Neural progenitor cell (in vitro differentiated cells): ENCODE results near the gene S100A5. TPM values are rescaled to one million over a fixed set of nuclear protein-coding genes. Genes with fewer than 3 reads are reported as not detected.
"Not testable (repeated sequence)": the region's sequence is repeated elsewhere in the genome, so short reads cannot be mapped to it uniquely, and the experiment has no call there.

Experiments used
- DNase-seq: peaks from one replicate; pipeline ENCODE4 v3.0.0-alpha.2; 2016; ENCODE audit warnings: low spot score
- H2AFZ ChIP-seq: fragments of 200-600 bp; sonication (generic); replicated peaks from 2 replicates; pipeline ENCODE4 v1.6.1; 2016; ENCODE audit warnings: antibody characterized with exemption
- H3F3A ChIP-seq: fragments of 200-600 bp; sonication (generic); 2 replicates; pipeline ENCODE4 v1.6.1; 2016; ENCODE audit warnings: antibody characterized with exemption, low read depth
- H3K27ac ChIP-seq: fragments of 200-600 bp; sonication (generic); 2 replicates; pipeline ENCODE4 v1.5.1; 2016; ENCODE audit warnings: mild to moderate bottlenecking
- H3K27me3 ChIP-seq: fragments of 200-600 bp; sonication (generic); 2 replicates; pipeline ENCODE4 v1.6.1; 2016; ENCODE audit warnings: mild to moderate bottlenecking, moderate library complexity
- H3K36me3 ChIP-seq: fragments of 200-600 bp; sonication (generic); 2 replicates; pipeline ENCODE4 v1.5.1; 2016
- H3K4me1 ChIP-seq: fragments of 200-600 bp; sonication (generic); 2 replicates; pipeline ENCODE4 v1.6.1; 2016; ENCODE audit warnings: mixed run types
- H3K4me2 ChIP-seq: fragments of 200-600 bp; sonication (generic); 2 replicates; pipeline ENCODE4 v1.6.1; 2016
- H3K4me3 ChIP-seq: fragments of 200-600 bp; sonication (generic); 2 replicates; pipeline ENCODE4 v1.5.1; 2016
- H3K79me2 ChIP-seq: fragments of 200-600 bp; sonication (generic); 2 replicates; pipeline ENCODE4 v1.6.1; 2016; ENCODE audit warnings: low read depth
- H3K9ac ChIP-seq: fragments of 200-600 bp; sonication (generic); 2 replicates; pipeline ENCODE4 v1.6.1; 2016
- H3K9me3 ChIP-seq: fragments of 200-600 bp; sonication (generic); 2 replicates; pipeline ENCODE4 v1.5.1; 2016; ENCODE audit warnings: low read depth
- H4K20me1 ChIP-seq: fragments of 200-600 bp; sonication (generic); 2 replicates; pipeline ENCODE4 v1.6.1; 2016; ENCODE audit warnings: low read depth
- H3K27ac Mint-ChIP-seq: 3 replicates; pipeline ENCODE4 v1.8.0; 2021; ENCODE audit warnings: mixed read lengths
- H3K27me3 Mint-ChIP-seq: 2 replicates; pipeline ENCODE4 v1.8.0; 2022; ENCODE audit warnings: low read depth, mild to moderate bottlenecking, inconsistent platforms, moderate library complexity, mixed read lengths; ENCODE audit not compliant: insufficient read depth
- H3K36me3 Mint-ChIP-seq: 3 replicates; pipeline ENCODE4 v1.8.0; 2021; ENCODE audit warnings: mixed read lengths
- H3K4me1 Mint-ChIP-seq: 3 replicates; pipeline ENCODE4 v1.8.0; 2021; ENCODE audit warnings: mixed read lengths
- H3K4me3 Mint-ChIP-seq: 3 replicates; pipeline ENCODE4 v1.8.0; 2021; ENCODE audit warnings: mild to moderate bottlenecking, moderate library complexity, mixed read lengths
- H3K9me3 Mint-ChIP-seq: 3 replicates; pipeline ENCODE4 v1.8.0; 2020; ENCODE audit warnings: mixed read lengths
- CTCF ChIP-seq: fragments of 200-600 bp; sonication (generic); IDR thresholded peaks from 2 replicates; pipeline ENCODE4 v1.5.1; 2017; ENCODE audit warnings: antibody characterized with exemption, mild to moderate bottlenecking
- EZH2 ChIP-seq: fragments of 200-600 bp; sonication (generic); IDR thresholded peaks from 2 replicates; pipeline ENCODE4 v1.6.1; 2017; ENCODE audit warnings: antibody characterized with exemption, mild to moderate bottlenecking, moderate library complexity
- EZH2phosphoT487 ChIP-seq: fragments of 200-600 bp; sonication (generic); IDR thresholded peaks from 2 replicates; pipeline ENCODE4 v1.6.1; 2017; ENCODE audit warnings: antibody characterized with exemption
- total RNA-seq: library from RNA; depleted of rRNA; stranded (reverse); fragments of >200 nt; gene quantifications from 2 replicates; pipeline ENCODE4 v1.2.3, GENCODE V29; 2015; ENCODE audit warnings: low replicate concordance

S100A5 gene
- total RNA-seq, 1 donor from 2014 or later: not detected

GRCh38 chr1:153525088-153525728 is 15.5 kb downstream of the S100A5 start:
- no peaks in the 10 kb centered on the region for H3K36me3 ChIP-seq
- peak overlapping the region; percentile 40 for H3K27ac Mint-ChIP-seq
- H2AFZ ChIP-seq: peak overlapping the region; percentile 93

GRCh38 chr1:153522353-153523048 is 18.2 kb downstream of the S100A5 start:
- not testable (repeated sequence) for H3K27me3 Mint-ChIP-seq, H3K9me3 ChIP-seq, DNase-seq, H3F3A ChIP-seq, H3K4me1 Mint-ChIP-seq, H3K9me3 Mint-ChIP-seq, H3K4me3 ChIP-seq, H3K79me2 ChIP-seq, H3K4me2 ChIP-seq, H3K27ac Mint-ChIP-seq, H3K36me3 ChIP-seq, H3K27ac ChIP-seq, H3K4me1 ChIP-seq, H3K27me3 ChIP-seq, H3K36me3 Mint-ChIP-seq, H4K20me1 ChIP-seq, H3K9ac ChIP-seq, H2AFZ ChIP-seq, H3K4me3 Mint-ChIP-seq

More at GRCh38 chr1:153525088-153525728, 15.5 kb downstream of the S100A5 start:
- H3K4me2 ChIP-seq: no peak overlapping the region
- Mint-ChIP-seq H3K9me3 (no peaks in the 10 kb centered on the region), H3K27me3 (peaks cover 2% of the 10 kb centered on the region), H3K4me3 (no peak overlapping the region), H3K4me1 (peaks cover 2% of the 10 kb centered on the region), H3K36me3 (no peaks in the 10 kb centered on the region)
- no peak for DNase-seq
- H3K9me3 ChIP-seq: no peaks in the 10 kb centered on the region
- no peaks in the 10 kb centered on the region for H3K27me3 ChIP-seq
- H3K4me3 ChIP-seq: no peak overlapping the region
- peaks cover 9% of the 10 kb centered on the region for H3K4me1 ChIP-seq
- H3F3A ChIP-seq: no peaks in the 10 kb centered on the region
- H3K27ac ChIP-seq: no peak overlapping the region
- TF ChIP-seq EZH2phosphoT487 (no peak), EZH2 (no peak), CTCF (no peak)
- H4K20me1 ChIP-seq: no peaks in the 10 kb centered on the region
- H3K9ac ChIP-seq: no peak overlapping the region
- H3K79me2 ChIP-seq: no peaks in the 10 kb centered on the region

GRCh38 chr1:153521808-153522207 is 18.9 kb downstream of the S100A5 start:
- not testable (repeated sequence) for H3K9ac ChIP-seq, H3K9me3 ChIP-seq, H3K27me3 Mint-ChIP-seq, H3K27ac ChIP-seq, H3F3A ChIP-seq, H3K4me1 Mint-ChIP-seq, H3K27me3 ChIP-seq, H2AFZ ChIP-seq, H3K9me3 Mint-ChIP-seq, H3K36me3 ChIP-seq, H3K4me3 Mint-ChIP-seq, H3K27ac Mint-ChIP-seq, H3K4me3 ChIP-seq, H3K4me1 ChIP-seq, H4K20me1 ChIP-seq, H3K4me2 ChIP-seq, H3K79me2 ChIP-seq, DNase-seq, H3K36me3 Mint-ChIP-seq

GRCh38 chr1:153520818-153521476 is 19.8 kb downstream of the S100A5 start:
- Histone ChIP-seq H3K4me2 (no peak overlapping the region), H3K9me3 (no peaks in the 10 kb centered on the region)
- no peak overlapping the region for H3K27ac Mint-ChIP-seq

GRCh38 chr1:153520137-153520691 is 20.5 kb downstream of the S100A5 start:
- not testable (repeated sequence) for H3K4me1 Mint-ChIP-seq, H3K4me2 ChIP-seq, H3K4me3 Mint-ChIP-seq, H3F3A ChIP-seq, H3K9ac ChIP-seq, H3K9me3 ChIP-seq, H3K4me3 ChIP-seq, H3K27me3 ChIP-seq, H3K27ac ChIP-seq, H3K4me1 ChIP-seq, H3K36me3 ChIP-seq, H3K9me3 Mint-ChIP-seq, H4K20me1 ChIP-seq, H3K79me2 ChIP-seq, H3K36me3 Mint-ChIP-seq, DNase-seq, H2AFZ ChIP-seq, H3K27ac Mint-ChIP-seq, H3K27me3 Mint-ChIP-seq

More at GRCh38 chr1:153520818-153521476, 19.8 kb downstream of the S100A5 start:
- no peak overlapping the region for H2AFZ ChIP-seq
- Mint-ChIP-seq H3K9me3 (no peaks in the 10 kb centered on the region), H3K4me3 (no peak overlapping the region), H3K27me3 (no peaks in the 10 kb centered on the region), H3K36me3 (no peaks in the 10 kb centered on the region), H3K4me1 (peaks cover 2% of the 10 kb centered on the region)
- no peaks in the 10 kb centered on the region for H3K36me3 ChIP-seq
- H3K27me3 ChIP-seq: no peaks in the 10 kb centered on the region
- peaks cover 8% of the 10 kb centered on the region for H3K4me1 ChIP-seq
- H3K9ac ChIP-seq: no peak overlapping the region
- no peak overlapping the region for H3K27ac ChIP-seq
- no peaks in the 10 kb centered on the region for H4K20me1 ChIP-seq
- H3K79me2 ChIP-seq: no peaks in the 10 kb centered on the region
- no peaks in the 10 kb centered on the region for H3F3A ChIP-seq
- DNase-seq: no peak
- TF ChIP-seq CTCF (no peak), EZH2phosphoT487 (no peak), EZH2 (no peak)
- no peak overlapping the region for H3K4me3 ChIP-seq
